HEK293T (cell line): ENCODE data around the gene HLF.

ENCODE experiments used
- BHLHE40 ChIP-seq: fragments of 450-650 bp; IDR thresholded peaks from 2 replicates; pipeline ENCODE4 v1.6.1; 2016; ENCODE audit warnings: mild to moderate bottlenecking, moderate library complexity, borderline replicate concordance
- FOXA1 ChIP-seq: fragments of 450-650 bp; IDR thresholded peaks from 2 replicates; pipeline ENCODE4 v1.6.1; 2016; ENCODE audit warnings: mild to moderate bottlenecking
- FOXM1 ChIP-seq: fragments of 450-650 bp; IDR thresholded peaks from 2 replicates; pipeline ENCODE4 v1.6.1; 2017; ENCODE audit warnings: mild to moderate bottlenecking, borderline replicate concordance
- L3MBTL2 ChIP-seq: fragments of 450-650 bp; conservative IDR thresholded peaks from 2 replicates; pipeline ENCODE4 v1.6.1; 2016; ENCODE audit warnings: mild to moderate bottlenecking
- NFRKB ChIP-seq: fragments of 450-650 bp; IDR thresholded peaks from 2 replicates; pipeline ENCODE4 v1.6.1; 2016; ENCODE audit warnings: mild to moderate bottlenecking, moderate library complexity
- SUZ12 ChIP-seq: fragments of 450-650 bp; IDR thresholded peaks from 2 replicates; pipeline ENCODE4 v1.6.1; 2016; ENCODE audit warnings: mild to moderate bottlenecking
- TF ChIP-seq, protein P1 (sequence below): fragments of 450-650 bp; IDR thresholded peaks from 2 replicates; pipeline ENCODE4 v1.6.1; 2016

DNA sequence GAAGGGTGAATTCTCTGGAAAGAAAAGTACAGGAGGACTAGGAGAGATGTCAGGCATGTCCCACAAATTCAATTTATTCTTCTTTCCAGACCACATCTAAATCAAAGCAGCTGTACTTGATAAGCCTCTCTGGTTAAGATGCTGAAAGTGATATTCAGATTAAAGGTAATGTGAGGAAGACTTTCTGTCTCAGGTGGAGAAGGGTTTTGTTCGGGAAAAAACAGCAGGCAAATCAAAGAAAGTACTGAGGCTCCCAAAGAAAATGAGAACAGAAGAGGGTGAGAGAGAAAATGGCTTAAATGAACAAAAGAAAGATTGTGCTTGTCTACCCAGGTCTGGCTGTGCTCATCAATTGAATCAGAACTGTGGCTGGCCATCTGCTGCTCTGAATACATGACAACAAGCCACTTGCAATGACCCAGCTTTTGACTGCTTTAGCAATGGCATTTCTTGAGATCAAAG, 101.3 kb downstream of the HLF start:
- no peak for TF ChIP-seq NFRKB
- TF ChIP-seq FOXM1 = no peak
- no peak for TF ChIP-seq SUZ12
- TF ChIP-seq L3MBTL2 = no peak
- no peak for TF ChIP-seq BHLHE40
- TF ChIP-seq FOXA1 = no peak
- TF ChIP-seq, protein P1, sequence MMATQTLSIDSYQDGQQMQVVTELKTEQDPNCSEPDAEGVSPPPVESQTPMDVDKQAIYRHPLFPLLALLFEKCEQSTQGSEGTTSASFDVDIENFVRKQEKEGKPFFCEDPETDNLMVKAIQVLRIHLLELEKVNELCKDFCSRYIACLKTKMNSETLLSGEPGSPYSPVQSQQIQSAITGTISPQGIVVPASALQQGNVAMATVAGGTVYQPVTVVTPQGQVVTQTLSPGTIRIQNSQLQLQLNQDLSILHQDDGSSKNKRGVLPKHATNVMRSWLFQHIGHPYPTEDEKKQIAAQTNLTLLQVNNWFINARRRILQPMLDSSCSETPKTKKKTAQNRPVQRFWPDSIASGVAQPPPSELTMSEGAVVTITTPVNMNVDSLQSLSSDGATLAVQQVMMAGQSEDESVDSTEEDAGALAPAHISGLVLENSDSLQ = no peak
